Fibroblast of mammary gland (primary cell): ENCODE data around the gene ADAMTSL3.

Experiments used
- DNase-seq: peaks from one replicate; pipeline ENCODE4 v3.0.0-alpha.2; 2010; ENCODE audit warnings: low read depth
- H3K4me3 ChIP-seq: 2 replicates; pipeline ENCODE4 v1.5.1; 2011; ENCODE audit warnings: low read depth, mild to moderate bottlenecking, low read length, moderate library complexity; ENCODE audit not compliant: control insufficient read depth
- CTCF ChIP-seq: conservative IDR thresholded peaks from 2 replicates; pipeline ENCODE4 v1.5.1; 2011; ENCODE audit warnings: low read depth, low read length, inconsistent platforms; ENCODE audit not compliant: control insufficient read depth, insufficient read depth

ADAMTSL3 gene

DNA sequence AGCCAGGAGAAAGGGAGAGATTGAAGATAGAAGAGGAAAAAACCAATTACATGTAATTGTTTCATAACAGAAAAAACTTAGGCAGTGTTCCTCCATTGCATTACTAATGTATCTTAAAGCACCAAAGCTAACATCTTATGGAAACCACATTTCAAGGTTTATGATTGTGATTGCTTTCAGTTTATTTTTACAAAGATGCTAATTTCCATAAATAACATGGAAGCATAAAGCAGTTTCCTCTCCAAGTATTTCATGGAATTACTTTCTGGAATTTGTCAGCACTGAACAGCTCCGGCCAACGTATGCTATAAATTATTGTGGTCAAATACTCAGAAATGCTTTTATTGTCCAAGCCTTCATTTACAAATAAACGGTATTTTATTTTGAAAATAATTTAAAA, 11.6 kb downstream of the ADAMTSL3 start:
- H3K4me3 ChIP-seq, result no peak overlapping the region
- TF ChIP-seq CTCF, result no peak
- no peak for DNase-seq

GRCh38 chr15:83670672-83671229, 16.8 kb downstream of the ADAMTSL3 start:
- no peak for TF ChIP-seq CTCF
- no peak overlapping the region for H3K4me3 ChIP-seq
- DNase-seq, result no peak

DNA sequence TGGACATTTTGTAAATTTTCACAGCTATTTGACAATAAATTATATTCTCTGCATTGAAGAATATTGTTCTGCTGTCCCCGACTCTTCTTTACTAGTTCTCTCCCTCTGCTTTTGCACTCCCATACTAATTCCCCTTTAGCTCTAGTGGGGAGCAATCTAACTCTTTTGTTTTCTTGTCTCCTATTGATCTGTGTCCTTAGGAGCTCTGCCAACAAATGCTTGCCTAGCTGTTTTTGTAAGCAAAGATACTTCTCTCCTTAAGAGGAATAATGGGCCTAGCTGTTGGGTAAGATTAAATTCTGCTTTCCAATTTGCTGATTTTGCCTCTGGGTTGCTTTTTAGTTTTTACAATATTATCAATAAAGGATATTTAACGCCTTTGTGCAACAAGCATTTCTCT, 17.7 kb downstream of the ADAMTSL3 start:
- DNase-seq, result no peak
- no peak overlapping the region for H3K4me3 ChIP-seq
- no peak for TF ChIP-seq CTCF

- TF ChIP-seq CTCF, result no peak
- H3K4me3 ChIP-seq, result no peak overlapping the region
- DNase-seq, result no peak
Observed at GRCh38 chr15:83673385-83673784, 19.5 kb downstream of the ADAMTSL3 start.

DNA sequence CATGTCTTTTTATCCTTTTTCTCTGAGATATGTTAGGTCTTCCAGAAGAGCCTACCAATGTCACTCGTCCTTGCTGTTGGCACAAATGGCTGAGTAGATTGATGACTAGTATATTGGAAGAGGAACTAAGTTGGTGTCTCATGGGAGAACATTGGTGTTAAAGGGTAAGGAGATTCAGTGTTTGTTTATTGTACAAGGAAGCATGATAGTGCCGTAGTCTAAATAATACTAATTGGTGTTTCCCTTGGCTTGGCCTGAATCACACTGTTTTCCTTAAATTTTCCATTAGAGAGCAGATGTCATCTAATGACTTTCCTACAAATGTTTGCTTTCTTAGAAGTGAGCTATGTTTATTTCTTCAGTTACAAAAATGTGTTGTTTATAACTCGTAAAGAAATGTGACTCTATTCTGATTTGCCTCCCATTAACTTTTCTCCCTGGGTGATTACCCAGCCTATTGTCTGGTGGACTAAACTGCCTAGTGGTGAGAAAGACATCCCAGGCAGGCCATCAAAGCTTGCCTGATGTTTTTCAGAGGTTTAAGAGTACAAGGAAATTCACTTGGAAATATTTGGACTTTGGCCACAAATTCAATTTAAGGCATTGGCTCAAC, 28.7 kb downstream of the ADAMTSL3 start:
- no peak overlapping the region for H3K4me3 ChIP-seq
- DNase-seq, result no peak
- TF ChIP-seq CTCF, result no peak

- no peak for TF ChIP-seq CTCF
- no peak overlapping the region for H3K4me3 ChIP-seq
- DNase-seq, result no peak
Observed at GRCh38 chr15:83685916-83686332, 32.0 kb downstream of the ADAMTSL3 start.
